ENCODE data around the gene HUNK. TPM values are rescaled to one million over a fixed set of nuclear protein-coding genes. Genes with fewer than 3 reads are reported as not detected.

The HUNK gene
- total and polyA plus RNA-seq, 2 experiments from 2014 or later, result 6.7 to 9.2 TPM

GRCh38 chr21:31877463-31877957, 4.7 kb downstream of the HUNK start:
- Histone ChIP-seq H3K27ac (no peak overlapping the region), H3K36me3 (no peaks in the 10 kb centered on the region), H3K4me1 (ENCODE audit: low read depth) (peaks cover 22% of the 10 kb centered on the region), H3K27me3 (no peaks in the 10 kb centered on the region), H3K4me3 (no peak overlapping the region), H3K9me3 (ENCODE audit: low read depth) (no peaks in the 10 kb centered on the region)
- DNase-seq (ENCODE audit: low read depth in 1 of 2, low spot score in 1 of 2), result no peak
- no peak for TF ChIP-seq CTCF (IDR thresholded peaks at IDR 0.05; ENCODE audit: low read depth, low read length)

GRCh38 chr21:31878831-31879230, 6.0 kb downstream of the HUNK start:
- Histone ChIP-seq H3K27ac (peak overlapping the region; percentile 59), H3K9me3 (ENCODE audit: low read depth) (no peaks in the 10 kb centered on the region), H3K4me1 (ENCODE audit: low read depth) (peaks cover 22% of the 10 kb centered on the region), H3K36me3 (no peaks in the 10 kb centered on the region), H3K27me3 (no peaks in the 10 kb centered on the region), H3K4me3 (no peak overlapping the region)
- no peak for DNase-seq (ENCODE audit: low read depth in 1 of 2, low spot score in 1 of 2)
- no peak for TF ChIP-seq CTCF (IDR thresholded peaks at IDR 0.05; ENCODE audit: low read depth, low read length)

- Histone ChIP-seq H3K4me1 (ENCODE audit: low read depth) (peaks cover 22% of the 10 kb centered on the region), H3K27ac (peak overlapping the region; percentile 59), H3K27me3 (no peaks in the 10 kb centered on the region), H3K4me3 (no peak overlapping the region), H3K9me3 (ENCODE audit: low read depth) (no peaks in the 10 kb centered on the region), H3K36me3 (no peaks in the 10 kb centered on the region)
- no peak for TF ChIP-seq CTCF (IDR thresholded peaks at IDR 0.05; ENCODE audit: low read depth, low read length)
- no peak for DNase-seq (ENCODE audit: low read depth in 1 of 2, low spot score in 1 of 2)
These were observed 6.4 kb downstream of the HUNK start for GRCh38 chr21:31879241-31879650.

GRCh38 chr21:31879911-31880310, 7.1 kb downstream of the HUNK start:
- H3K9me3 ChIP-seq (ENCODE audit: low read depth), result no peaks in the 10 kb centered on the region
- H3K36me3 ChIP-seq, result no peaks in the 10 kb centered on the region
- H3K27me3 ChIP-seq, result no peaks in the 10 kb centered on the region
- DNase-seq (ENCODE audit: low read depth in 1 of 2, low spot score in 1 of 2), result no peak
- H3K27ac ChIP-seq, result peak overlapping the region; percentile 59
- H3K4me1 ChIP-seq (ENCODE audit: low read depth), result peaks cover 22% of the 10 kb centered on the region
- no peak overlapping the region for H3K4me3 ChIP-seq
- TF ChIP-seq CTCF (IDR thresholded peaks at IDR 0.05; ENCODE audit: low read depth, low read length), result no peak

GRCh38 chr21:31880816-31881215, 8.0 kb downstream of the HUNK start:
- H3K27me3 ChIP-seq, result no peaks in the 10 kb centered on the region
- DNase-seq (ENCODE audit: low read depth in 1 of 2, low spot score in 1 of 2), result no peak
- no peaks in the 10 kb centered on the region for H3K9me3 ChIP-seq (ENCODE audit: low read depth)
- H3K36me3 ChIP-seq, result no peaks in the 10 kb centered on the region
- H3K4me1 ChIP-seq (ENCODE audit: low read depth), result peaks cover 22% of the 10 kb centered on the region
- H3K4me3 ChIP-seq, result no peak overlapping the region
- TF ChIP-seq CTCF (IDR thresholded peaks at IDR 0.05; ENCODE audit: low read depth, low read length), result no peak
- peak overlapping the region; percentile 59 for H3K27ac ChIP-seq

GRCh38 chr21:31882711-31883110, 9.9 kb downstream of the HUNK start:
- H3K9me3 ChIP-seq (ENCODE audit: low read depth), result no peaks in the 10 kb centered on the region
- peaks cover 22% of the 10 kb centered on the region for H3K4me1 ChIP-seq (ENCODE audit: low read depth)
- no peaks in the 10 kb centered on the region for H3K27me3 ChIP-seq
- no peak overlapping the region for H3K27ac ChIP-seq
- TF ChIP-seq CTCF (IDR thresholded peaks at IDR 0.05; ENCODE audit: low read depth, low read length), result no peak
- DNase-seq (ENCODE audit: low read depth in 1 of 2, low spot score in 1 of 2), result no peak
- no peaks in the 10 kb centered on the region for H3K36me3 ChIP-seq
- no peak overlapping the region for H3K4me3 ChIP-seq

Measured in cardiac muscle cell (in vitro differentiated cells and primary cell).